Liver (tissue), 9 donors: ENCODE data around the gene TMEM115. TPM values are rescaled to one million over a fixed set of nuclear protein-coding genes. Genes with fewer than 3 reads are reported as not detected.

Experiments used
- DNase-seq: peaks from one replicate; pipeline ENCODE4 v3.0.0-alpha.2; 2017; ENCODE audit warnings: low spot score
- H3K27ac ChIP-seq, 2 donors: one replicate each; pipeline ENCODE4 v1.7.0; 2013; ENCODE audit warnings: inconsistent platforms in 2 of 2, low read length in 2 of 2, control low read depth in 1 of 2, low read depth in 1 of 2, mild to moderate bottlenecking in 1 of 2
- H3K27me3 ChIP-seq, 4 donors: one replicate each; pipeline versions ENCODE4 v1.6.1 to v1.7.0; 2013; ENCODE audit warnings: low read length in 3 of 4, inconsistent platforms in 1 of 4, mild to moderate bottlenecking in 1 of 4, moderate library complexity in 1 of 4; ENCODE audit not compliant: control insufficient read depth in 4 of 4, insufficient read depth in 4 of 4
- H3K36me3 ChIP-seq, 4 donors: one replicate each; pipeline versions ENCODE4 v1.6.1 to v1.7.0; 2013; ENCODE audit warnings: low read length in 3 of 4, mild to moderate bottlenecking in 3 of 4, low read depth in 1 of 4, moderate library complexity in 1 of 4; ENCODE audit not compliant: control insufficient read depth in 4 of 4, insufficient read depth in 3 of 4
- H3K4me1 ChIP-seq, 4 donors: one replicate each; pipeline versions ENCODE4 v1.6.1 to v1.7.0; 2013; ENCODE audit warnings: low read length in 3 of 4, mild to moderate bottlenecking in 3 of 4, moderate library complexity in 1 of 4; ENCODE audit not compliant: control insufficient read depth in 4 of 4, insufficient read depth in 4 of 4
- H3K4me3 ChIP-seq, 3 donors: one replicate each; pipeline versions ENCODE4 v1.6.1 to v1.7.0; 2013; ENCODE audit warnings: low read length in 3 of 3, control low read depth in 1 of 3, low read depth in 1 of 3, mild to moderate bottlenecking in 1 of 3
- H3K9ac ChIP-seq, 2 donors: one replicate each; pipeline ENCODE4 v1.7.0; 2013; ENCODE audit warnings: low read length in 2 of 2, mild to moderate bottlenecking in 2 of 2, moderate library complexity in 2 of 2, control low read depth in 1 of 2, low read depth in 1 of 2
- H3K9me3 ChIP-seq, 4 donors: one replicate each; pipeline versions ENCODE4 v1.6.1 to v1.7.0; 2013; ENCODE audit warnings: low read length in 3 of 4; ENCODE audit not compliant: control insufficient read depth in 4 of 4
- ATF3 ChIP-seq: IDR thresholded peaks from 2 replicates; pipeline ENCODE4 v1.6.1; 2016; ENCODE audit warnings: antibody characterized with exemption
- CTCF ChIP-seq: fragments of 150-350 bp; IDR thresholded peaks from 2 replicates; pipeline ENCODE4 v1.5.1; 2017; ENCODE audit warnings: improper control_type of control experiment, low read depth, low read length; ENCODE audit not compliant: missing input control
- EGR1 ChIP-seq, 2 donors: IDR thresholded peaks; 2 replicates each; pipeline ENCODE4 v1.6.1; 2016 to 2018; ENCODE audit warnings: antibody characterized with exemption in 2 of 2, low read depth in 2 of 2
- FOXA1 ChIP-seq: IDR thresholded peaks from 2 replicates; pipeline ENCODE4 v1.6.1; 2016; ENCODE audit warnings: antibody characterized with exemption
- FOXA2 ChIP-seq: IDR thresholded peaks from 2 replicates; pipeline ENCODE4 v1.6.1; 2016; ENCODE audit warnings: antibody characterized with exemption
- GABPA ChIP-seq, 2 donors: IDR thresholded peaks in 1 of 2; conservative IDR thresholded peaks in 1 of 2; 2 replicates each; pipeline ENCODE4 v1.6.1; 2016; ENCODE audit warnings: antibody characterized with exemption in 2 of 2, mild to moderate bottlenecking in 1 of 2, moderate library complexity in 1 of 2
- HNF4A ChIP-seq, 2 donors: conservative IDR thresholded peaks; 2 replicates each; pipeline ENCODE4 v1.6.1; 2016; ENCODE audit warnings: antibody characterized with exemption in 2 of 2, mild to moderate bottlenecking in 2 of 2
- HNF4G ChIP-seq: IDR thresholded peaks from 2 replicates; pipeline ENCODE4 v1.6.1; 2016; ENCODE audit warnings: antibody characterized with exemption
- JUND ChIP-seq, 2 donors: IDR thresholded peaks; 2 replicates each; pipeline ENCODE4 v1.6.1; 2016; ENCODE audit warnings: antibody characterized with exemption in 2 of 2
- MAX ChIP-seq: IDR thresholded peaks from 2 replicates; pipeline ENCODE4 v1.6.1; 2016; ENCODE audit warnings: antibody characterized with exemption
- NR2F2 ChIP-seq: IDR thresholded peaks from 2 replicates; pipeline ENCODE4 v1.6.1; 2016; ENCODE audit warnings: antibody characterized with exemption
- RAD21 ChIP-seq, 2 donors: IDR thresholded peaks; 2 replicates each; pipeline ENCODE4 v1.6.1; 2016; ENCODE audit warnings: antibody characterized with exemption in 2 of 2, mild to moderate bottlenecking in 2 of 2
- REST ChIP-seq: IDR thresholded peaks from 2 replicates; pipeline ENCODE4 v1.6.1; 2016; ENCODE audit warnings: antibody characterized with exemption, mild to moderate bottlenecking
- RXRA ChIP-seq, 2 donors: IDR thresholded peaks; 2 replicates each; pipeline ENCODE4 v1.6.1; 2017 to 2018; ENCODE audit warnings: antibody characterized with exemption in 2 of 2, mild to moderate bottlenecking in 1 of 2
- SP1 ChIP-seq: IDR thresholded peaks from 2 replicates; pipeline ENCODE4 v1.6.1; 2018; ENCODE audit warnings: antibody characterized with exemption, mild to moderate bottlenecking
- TAF1 ChIP-seq: conservative IDR thresholded peaks from 2 replicates; pipeline ENCODE4 v1.6.1; 2016; ENCODE audit warnings: antibody characterized with exemption, mild to moderate bottlenecking
- YY1 ChIP-seq: IDR thresholded peaks from 2 replicates; pipeline ENCODE4 v1.6.1; 2016; ENCODE audit warnings: antibody characterized with exemption, mild to moderate bottlenecking
- ZBTB33 ChIP-seq: IDR thresholded peaks from 2 replicates; pipeline ENCODE4 v1.6.1; 2016; ENCODE audit warnings: antibody characterized with exemption
- whole genome bisulfite sequencing: extraction: QIAGEN DNeasy Blood & Tissue Kit; methylation state at CpG from one replicate; pipeline ENCODE4 v1.1.7; 2013; 5-methylcytosine and 5-hydroxymethylcytosine counted together
- polyA plus RNA-seq, 2 donors: library from polyadenylated mRNA; stranded (reverse) in 1 of 2; unstranded in 1 of 2; fragments of 200-250 nt in 1 of 2; fragments of >200 nt in 1 of 2; fragmentation: Nextera tagmentation in 1 of 2; extraction: Ambion mirVana in 1 of 2; gene quantifications; one replicate each; pipeline versions ENCODE4 v1.2.1 to v1.2.3, GENCODE V29; 2013 to 2015
- total RNA-seq, 2 donors: library from RNA; depleted of rRNA; stranded (reverse); fragments of >200 nt; gene quantifications; one replicate each; pipeline ENCODE4 v1.2.3, GENCODE V29; 2014
- donor health status: healthy.
- donor health status: healthy.
- donor health status: healthy.
- donor health status: healthy.
- donor health status: healthy.

The TMEM115 gene
- total and polyA plus RNA-seq, 4 donors: 18.6 to 23.0 (median 19.8) TPM

GRCh38 chr3:50347187-50347813 is 12.0 kb downstream of the TMEM115 start:
- peaks cover 0 to 9% (median 0%) of the 10 kb centered on the region in 4 donors for H3K36me3 ChIP-seq
- peak; percentile 47 to 50 for TF ChIP-seq JUND (IDR thresholded peaks at IDR 0.05)
- no peak for TF ChIP-seq TAF1
- TF ChIP-seq HNF4A (conservative IDR thresholded peaks at IDR 0.05): no peak
- no peak for TF ChIP-seq ATF3
- TF ChIP-seq YY1: peak; percentile 20
- no peak for TF ChIP-seq RXRA (IDR thresholded peaks at IDR 0.05)
- TF ChIP-seq EGR1 (IDR thresholded peaks at IDR 0.05; ENCODE audit: low read depth in 2 of 2): no peak
- no peak for TF ChIP-seq ZBTB33
- TF ChIP-seq NR2F2: no peak
- TF ChIP-seq FOXA1: no peak
- no peak for TF ChIP-seq HNF4G
- no peak for TF ChIP-seq SP1
- TF ChIP-seq MAX: no peak
- TF ChIP-seq RAD21 (IDR thresholded peaks at IDR 0.05): peak; percentile 83 to 86
- no peak for TF ChIP-seq GABPA (IDR thresholded peaks at IDR 0.05 in 1 of 2, conservative IDR thresholded peaks at IDR 0.05 in 1 of 2)
- TF ChIP-seq FOXA2: no peak
- peak; percentile 68 for TF ChIP-seq CTCF
- TF ChIP-seq REST: no peak
- H3K9me3 ChIP-seq: no peaks in the 10 kb centered on the region
- 28% methylated on average over 14 of the region's 14 CpGs for WGBS
- peaks cover 13 to 45% (median 36%) of the 10 kb centered on the region in 4 donors for H3K4me1 ChIP-seq
- H3K9ac ChIP-seq: no peak overlapping the region
- peak; percentile 74 for DNase-seq
- no peak overlapping the region for H3K4me3 ChIP-seq
- H3K27ac ChIP-seq: peak overlapping the region in 1 of 2 donors; percentile 38
- H3K27me3 ChIP-seq: no peaks in the 10 kb centered on the region
